Mesothelial cell of epicardium (in vitro differentiated cells): ENCODE results near the gene CUTA. TPM values are rescaled to one million over a fixed set of nuclear protein-coding genes. Genes with fewer than 3 reads are reported as not detected.

ENCODE experiments used
- DNase-seq, 2 experiments: peaks; one replicate each; pipeline ENCODE4 v3.0.0; 2021; ENCODE audit warnings: low spot score in 2 of 2; ENCODE audit not compliant: unreplicated experiment in 2 of 2
- H3K27ac Mint-ChIP-seq: 2 replicates; pipeline ENCODE4 v1.8.0; 2021; ENCODE audit warnings: mixed read lengths
- H3K27me3 Mint-ChIP-seq: 2 replicates; pipeline ENCODE4 v1.8.0; 2021; ENCODE audit warnings: low read depth, mixed read lengths
- H3K36me3 Mint-ChIP-seq: 2 replicates; pipeline ENCODE4 v1.8.0; 2021; ENCODE audit warnings: mixed read lengths
- H3K4me1 Mint-ChIP-seq: 2 replicates; pipeline ENCODE4 v1.8.0; 2021; ENCODE audit warnings: mixed read lengths
- H3K4me3 Mint-ChIP-seq: 2 replicates; pipeline ENCODE4 v1.8.0; 2021; ENCODE audit warnings: mild to moderate bottlenecking, moderate library complexity, mixed read lengths
- H3K9me3 Mint-ChIP-seq: 2 replicates; pipeline ENCODE4 v1.8.0; 2021; ENCODE audit warnings: mixed read lengths
- total RNA-seq: library from RNA; stranded (reverse); gene quantifications from 3 replicates; pipeline ENCODE4 v1.2.1, GENCODE V29; 2021
- TF ChIP-seq, protein P1 (sequence below): fragments of 200-600 bp; sonication (generic); IDR thresholded peaks from one replicate; pipeline ENCODE4 v1.5.0; 2021; ENCODE audit warnings: antibody characterized with exemption; ENCODE audit not compliant: unreplicated experiment

The CUTA gene
- total RNA-seq, 1 donor from 2014 or later = 239 TPM

DNA sequence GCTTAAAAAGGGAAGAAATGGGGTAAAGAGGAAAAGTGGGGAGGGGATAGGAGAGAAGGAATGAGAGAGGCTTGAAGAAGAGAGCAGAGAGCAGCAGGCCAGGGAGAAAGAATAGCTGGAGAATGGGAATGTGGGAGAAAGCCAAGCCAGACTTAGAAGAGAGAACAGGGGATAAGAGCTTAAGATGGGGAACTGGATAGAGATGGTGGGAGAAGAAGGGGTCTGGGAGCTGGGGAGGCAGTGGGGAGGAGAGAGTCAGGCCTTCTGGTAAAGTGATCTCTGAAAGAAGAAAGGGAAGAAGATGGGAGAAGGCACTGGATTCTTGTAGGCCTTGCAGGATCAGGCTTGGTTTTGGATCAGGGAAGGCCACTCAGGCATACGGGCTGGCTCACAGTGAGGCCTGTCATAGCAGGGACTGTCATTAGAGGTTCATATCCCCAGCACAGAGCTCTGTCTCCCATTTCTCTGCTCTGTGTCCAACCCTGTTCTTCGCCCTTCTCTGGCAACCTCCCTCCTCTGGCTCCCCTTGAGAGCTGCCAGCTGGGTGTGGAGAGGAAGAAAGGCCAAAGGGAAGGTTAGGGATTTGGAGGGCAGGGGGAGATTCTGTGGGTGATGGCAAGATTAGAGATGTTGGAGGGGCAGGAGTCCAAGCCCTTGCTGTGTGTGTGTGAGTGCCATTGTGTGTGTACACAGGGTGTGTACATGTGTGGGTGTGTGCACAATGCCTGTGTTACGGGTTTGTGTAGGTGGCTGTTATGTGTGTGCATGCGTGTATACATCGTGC lies 11.3 kb upstream of the CUTA start:
- no peaks in the 10 kb centered on the region for H3K9me3 Mint-ChIP-seq

DNA sequence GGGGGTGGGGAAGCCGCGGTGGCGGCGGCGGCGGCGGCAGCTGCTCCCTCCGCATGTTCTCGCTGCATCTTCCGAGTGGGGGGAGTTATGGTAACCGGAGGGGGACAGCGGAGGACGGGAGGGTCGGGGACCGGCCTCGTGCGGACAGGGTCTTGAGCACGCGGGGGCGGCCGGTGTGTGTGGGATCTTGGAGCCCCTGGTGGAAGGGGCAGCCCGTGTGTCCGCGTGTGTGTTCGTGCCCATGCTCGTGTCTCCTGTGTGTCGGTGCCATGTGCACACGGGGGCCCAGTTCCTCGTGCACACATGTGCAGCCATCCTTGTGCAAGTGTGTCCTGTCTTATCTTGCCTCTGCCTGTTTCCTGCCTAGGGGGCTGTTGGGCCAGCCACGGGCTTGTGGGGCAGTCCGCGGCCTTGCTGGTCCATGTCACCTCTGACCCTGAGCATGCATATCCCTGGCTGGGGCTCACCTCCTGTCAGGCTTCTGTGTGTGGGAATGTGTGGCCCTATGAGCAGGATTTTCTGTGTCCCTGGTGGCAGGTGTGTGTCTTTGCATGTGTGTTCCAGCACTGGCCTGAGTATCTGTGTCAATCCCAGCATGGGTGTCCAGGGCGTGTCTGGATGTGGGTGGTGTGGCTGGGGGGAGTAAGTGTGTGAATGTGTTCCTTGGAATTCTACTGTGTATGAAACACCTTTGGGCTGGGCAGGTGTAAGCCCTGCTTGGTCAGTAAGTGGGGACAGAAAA lies 10.5 kb upstream of the CUTA start:
- Mint-ChIP-seq H3K27ac (peak overlapping the region; percentile 77), H3K9me3 (no peaks in the 10 kb centered on the region), H3K27me3 (no peaks in the 10 kb centered on the region), H3K36me3 (peaks cover 2% of the 10 kb centered on the region), H3K4me1 (peaks cover 84% of the 10 kb centered on the region), H3K4me3 (peak overlapping the region; percentile 81)
- TF ChIP-seq, protein P1, sequence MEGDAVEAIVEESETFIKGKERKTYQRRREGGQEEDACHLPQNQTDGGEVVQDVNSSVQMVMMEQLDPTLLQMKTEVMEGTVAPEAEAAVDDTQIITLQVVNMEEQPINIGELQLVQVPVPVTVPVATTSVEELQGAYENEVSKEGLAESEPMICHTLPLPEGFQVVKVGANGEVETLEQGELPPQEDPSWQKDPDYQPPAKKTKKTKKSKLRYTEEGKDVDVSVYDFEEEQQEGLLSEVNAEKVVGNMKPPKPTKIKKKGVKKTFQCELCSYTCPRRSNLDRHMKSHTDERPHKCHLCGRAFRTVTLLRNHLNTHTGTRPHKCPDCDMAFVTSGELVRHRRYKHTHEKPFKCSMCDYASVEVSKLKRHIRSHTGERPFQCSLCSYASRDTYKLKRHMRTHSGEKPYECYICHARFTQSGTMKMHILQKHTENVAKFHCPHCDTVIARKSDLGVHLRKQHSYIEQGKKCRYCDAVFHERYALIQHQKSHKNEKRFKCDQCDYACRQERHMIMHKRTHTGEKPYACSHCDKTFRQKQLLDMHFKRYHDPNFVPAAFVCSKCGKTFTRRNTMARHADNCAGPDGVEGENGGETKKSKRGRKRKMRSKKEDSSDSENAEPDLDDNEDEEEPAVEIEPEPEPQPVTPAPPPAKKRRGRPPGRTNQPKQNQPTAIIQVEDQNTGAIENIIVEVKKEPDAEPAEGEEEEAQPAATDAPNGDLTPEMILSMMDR = peak; percentile 49
- DNase-seq = no peak

More for the DNA sequence above, 11.3 kb upstream of the CUTA start:
- H3K27ac Mint-ChIP-seq = peak overlapping the region; percentile 77
- H3K36me3 Mint-ChIP-seq = no peaks in the 10 kb centered on the region
- H3K4me3 Mint-ChIP-seq = peak overlapping the region; percentile 81
- TF ChIP-seq, protein P1 = no peak
- H3K27me3 Mint-ChIP-seq = no peaks in the 10 kb centered on the region
- H3K4me1 Mint-ChIP-seq = peaks cover 83% of the 10 kb centered on the region
- no peak for DNase-seq

DNA sequence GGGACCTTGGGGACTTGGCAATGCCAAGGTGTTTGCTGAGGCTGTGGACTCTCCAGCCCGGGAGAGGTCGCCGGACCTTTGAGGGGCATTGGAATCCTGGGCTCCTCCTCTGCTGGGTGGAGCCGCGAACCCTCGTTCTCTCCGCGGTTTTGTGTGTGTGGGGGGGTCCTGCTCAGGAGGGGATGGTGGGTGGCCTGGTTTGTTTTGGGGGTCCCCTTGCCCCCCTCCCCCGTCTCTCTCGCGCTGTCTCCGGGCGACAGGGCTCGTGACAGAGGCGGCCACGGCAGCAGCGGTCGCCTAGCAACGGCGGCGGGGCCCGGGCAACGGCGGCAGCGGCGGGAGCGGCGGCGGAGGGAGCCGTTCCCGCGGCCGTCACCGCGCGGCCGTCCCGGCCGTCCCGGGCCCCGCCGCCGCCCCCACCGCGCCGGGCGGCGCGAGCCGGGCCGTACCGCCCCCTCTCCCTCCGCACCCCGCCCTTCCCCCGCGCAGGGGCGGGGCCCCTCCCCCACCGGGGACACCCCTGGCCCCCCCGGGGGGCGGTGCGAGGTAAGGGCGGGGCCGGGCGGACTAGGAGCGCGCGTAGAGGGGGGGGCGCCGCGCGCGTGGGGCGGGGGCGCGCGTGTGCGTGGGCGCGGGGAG lies 9.8 kb upstream of the CUTA start:
- Mint-ChIP-seq H3K9me3 (no peaks in the 10 kb centered on the region), H3K4me3 (peak overlapping the region; percentile 81), H3K4me1 (peaks cover 81% of the 10 kb centered on the region), H3K36me3 (peaks cover 8% of the 10 kb centered on the region), H3K27ac (peak overlapping the region; percentile 82), H3K27me3 (no peaks in the 10 kb centered on the region)
- TF ChIP-seq, protein P1 = no peak
- peak in 1 of 2 experiments; percentile 69 for DNase-seq

DNA sequence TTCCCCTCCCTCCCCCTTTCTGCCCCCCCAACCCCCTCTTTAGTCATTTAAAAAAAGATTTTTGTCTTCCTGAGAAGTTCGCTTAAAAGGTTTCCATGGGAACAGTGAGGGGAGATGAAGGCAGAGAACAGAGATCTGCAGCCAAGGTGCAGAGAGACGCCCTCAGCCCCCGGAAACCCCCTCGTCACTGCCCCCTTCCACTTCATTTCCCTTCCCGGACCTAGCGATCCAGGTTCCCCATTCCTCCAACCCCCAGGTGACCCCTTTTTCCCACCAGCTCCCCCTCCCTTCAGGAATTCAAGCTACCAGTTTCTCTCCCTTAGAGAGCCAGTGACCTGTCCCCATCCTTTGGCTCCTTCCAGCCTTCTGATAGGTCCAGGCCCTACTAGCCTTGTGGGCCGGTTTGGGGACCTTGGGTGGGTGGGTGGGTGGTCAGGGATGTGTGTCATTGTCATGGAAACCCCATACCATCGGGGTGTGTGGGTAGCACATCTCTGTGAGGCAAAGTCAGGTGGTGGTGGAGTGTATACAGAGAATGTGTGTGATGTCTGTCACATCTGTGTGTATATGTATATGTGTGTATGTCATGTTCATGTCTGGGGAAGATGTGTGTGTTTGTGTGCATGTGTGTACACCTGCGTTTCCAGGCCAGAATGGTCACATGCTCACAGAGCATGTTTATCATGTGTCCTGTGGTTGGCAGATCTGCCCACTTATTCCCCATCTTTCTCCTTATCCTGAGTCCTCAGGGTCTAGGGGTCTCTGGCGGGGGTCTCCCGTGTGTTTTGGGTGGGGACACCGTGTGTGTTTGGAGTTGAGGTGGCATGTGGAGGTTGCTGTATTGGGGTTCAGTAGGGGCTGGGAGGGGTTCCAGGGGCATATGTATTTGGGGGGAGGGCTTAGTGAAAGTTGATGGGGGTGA lies 8.9 kb upstream of the CUTA start:
- H3K4me3 Mint-ChIP-seq = peak overlapping the region; percentile 80
- TF ChIP-seq, protein P1 = no peak
- H3K9me3 Mint-ChIP-seq = no peaks in the 10 kb centered on the region
- peaks cover 73% of the 10 kb centered on the region for H3K4me1 Mint-ChIP-seq
- H3K36me3 Mint-ChIP-seq = peaks cover 8% of the 10 kb centered on the region
- DNase-seq = no peak
- H3K27ac Mint-ChIP-seq = peak overlapping the region; percentile 97
- no peaks in the 10 kb centered on the region for H3K27me3 Mint-ChIP-seq
